Renal cortex interstitium (tissue), 15 donors: Measurements from ENCODE around the gene VPS4A. TPM values are rescaled to one million over a fixed set of nuclear protein-coding genes. Genes with fewer than 3 reads are reported as not detected.
"Not testable (repeated sequence)": the region's sequence is repeated elsewhere in the genome, so short reads cannot be mapped to it uniquely, and the experiment has no call there.

ENCODE experiments used
- DNase-seq, 11 donors: peaks; one replicate each; pipeline ENCODE4 v3.0.0-alpha.2; 2013; ENCODE audit warnings: low read depth in 9 of 11, low spot score in 4 of 11; ENCODE audit errors: extremely low read depth in 1 of 11
- long read RNA-seq, 16 experiments: transcript quantifications; one replicate each; lab custom pipeline, GENCODE V29; 2026
- polyA plus RNA-seq, 3 donors: library from polyadenylated mRNA; unstranded; fragments of 120-200 nt; gene quantifications; one replicate each; pipeline ENCODE4 v1.2.1, GENCODE V29; 2013; ENCODE audit not compliant: insufficient read length in 3 of 3

VPS4A gene
- polyA plus RNA-seq = 10 to 100 TPM; 43.1 to 52.5 (median 47.6) TPM
- long read RNA-seq, donor 1, full-length matches to known transcripts = 16 of 47 reads
- long read RNA-seq, donor 1, partial matches to known transcripts = 31 of 47 reads
- long read RNA-seq, donor 1, other reads (novel, unspliced or antisense) = 0 of 47 reads
- long read RNA-seq, donor 2, full-length matches to known transcripts = 19 of 19 reads
- long read RNA-seq, donor 2, partial matches to known transcripts = 0 of 19 reads
- long read RNA-seq, donor 2, other reads (novel, unspliced or antisense) = 0 of 19 reads
- long read RNA-seq, donor 3, full-length matches to known transcripts = 28 of 119 reads
- long read RNA-seq, donor 3, partial matches to known transcripts = 79 of 119 reads
- long read RNA-seq, donor 3, other reads (novel, unspliced or antisense) = 12 of 119 reads
- long read RNA-seq, donor 4, full-length matches to known transcripts = 17 of 24 reads
- long read RNA-seq, donor 4, partial matches to known transcripts = 7 of 24 reads
- long read RNA-seq, donor 4, other reads (novel, unspliced or antisense) = 0 of 24 reads
- long read RNA-seq, donor 5 = 0 reads
- long read RNA-seq, donor 6, full-length matches to known transcripts = 15 of 74 reads
- long read RNA-seq, donor 6, partial matches to known transcripts = 45 of 74 reads
- long read RNA-seq, donor 6, other reads (novel, unspliced or antisense) = 14 of 74 reads
- long read RNA-seq, donor 7, full-length matches to known transcripts = 21 of 93 reads
- long read RNA-seq, donor 7, partial matches to known transcripts = 65 of 93 reads
- long read RNA-seq, donor 7, other reads (novel, unspliced or antisense) = 7 of 93 reads
- long read RNA-seq, donor 8 = 0 reads
- long read RNA-seq, donor 9, full-length matches to known transcripts = 10 of 65 reads
- long read RNA-seq, donor 9, partial matches to known transcripts = 55 of 65 reads
- long read RNA-seq, donor 9, other reads (novel, unspliced or antisense) = 0 of 65 reads
- long read RNA-seq, donor 10, full-length matches to known transcripts = 18 of 33 reads
- long read RNA-seq, donor 10, partial matches to known transcripts = 15 of 33 reads
- long read RNA-seq, donor 10, other reads (novel, unspliced or antisense) = 0 of 33 reads
- long read RNA-seq, donor 11, full-length matches to known transcripts = 15 of 87 reads
- long read RNA-seq, donor 11, partial matches to known transcripts = 38 of 87 reads
- long read RNA-seq, donor 11, other reads (novel, unspliced or antisense) = 34 of 87 reads
- long read RNA-seq, donor 12, full-length matches to known transcripts = 9 of 33 reads
- long read RNA-seq, donor 12, partial matches to known transcripts = 24 of 33 reads
- long read RNA-seq, donor 12, other reads (novel, unspliced or antisense) = 0 of 33 reads
- long read RNA-seq, donor 13 = 0 reads
- long read RNA-seq, donor 14, full-length matches to known transcripts = 12 of 23 reads
- long read RNA-seq, donor 14, partial matches to known transcripts = 11 of 23 reads
- long read RNA-seq, donor 14, other reads (novel, unspliced or antisense) = 0 of 23 reads
- long read RNA-seq, donor 15, full-length matches to known transcripts = 6 of 22 reads
- long read RNA-seq, donor 15, partial matches to known transcripts = 16 of 22 reads
- long read RNA-seq, donor 15, other reads (novel, unspliced or antisense) = 0 of 22 reads
- long read RNA-seq, donor 16, full-length matches to known transcripts = 47 of 225 reads
- long read RNA-seq, donor 16, partial matches to known transcripts = 171 of 225 reads
- long read RNA-seq, donor 16, other reads (novel, unspliced or antisense) = 7 of 225 reads

GRCh38 chr16:69310653-69311532 lies at the start of gene VPS4A:
TSS of gene VPS4A (plus strand) at chr16:69311350. CDS start at chr16:69311512, 162 bp downstream.
- DNase-seq = peak; percentile 89 to 97 (median 92)

DNA sequence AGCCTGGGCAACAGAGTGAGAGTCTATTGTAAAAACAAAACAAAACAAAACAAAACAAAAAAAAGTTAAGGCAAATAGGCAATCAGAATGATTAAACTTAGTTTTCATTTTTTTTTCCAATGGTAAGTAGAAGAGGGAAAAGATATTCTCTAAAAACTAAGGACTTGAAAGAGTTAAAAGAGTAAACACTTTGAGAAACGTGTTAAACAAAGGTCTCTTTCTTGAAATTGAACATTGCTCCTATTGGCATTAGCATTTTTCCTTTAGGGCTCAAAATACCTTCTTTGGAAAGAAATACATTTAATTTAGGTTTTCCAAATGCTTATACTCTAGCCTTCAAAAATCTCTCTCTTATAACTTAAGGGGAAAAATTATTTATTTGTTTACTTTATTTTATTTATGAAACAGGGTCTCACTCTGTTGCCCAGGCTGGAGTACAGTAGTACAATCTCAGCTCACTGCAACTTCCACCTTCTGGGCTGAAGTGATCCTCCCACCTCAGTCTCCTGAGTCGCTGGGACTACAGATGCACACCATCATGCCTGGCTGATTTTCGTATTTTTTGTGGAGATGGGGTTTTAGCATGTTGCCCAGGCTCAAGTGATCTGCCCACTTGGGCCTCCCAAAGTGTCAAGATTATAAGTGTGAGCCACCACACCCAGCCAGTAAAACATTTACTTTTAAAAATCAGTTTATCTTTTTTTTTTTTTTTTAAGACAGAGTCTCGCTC lies 44.7 kb upstream of the VPS4A start:
- DNase-seq = no peak

GRCh38 chr16:69267633-69268032 lies 43.5 kb upstream of the VPS4A start:
- no peak for DNase-seq

- DNase-seq = no peak
These were observed 40.8 kb upstream of the VPS4A start for GRCh38 chr16:69270395-69270794.

DNA sequence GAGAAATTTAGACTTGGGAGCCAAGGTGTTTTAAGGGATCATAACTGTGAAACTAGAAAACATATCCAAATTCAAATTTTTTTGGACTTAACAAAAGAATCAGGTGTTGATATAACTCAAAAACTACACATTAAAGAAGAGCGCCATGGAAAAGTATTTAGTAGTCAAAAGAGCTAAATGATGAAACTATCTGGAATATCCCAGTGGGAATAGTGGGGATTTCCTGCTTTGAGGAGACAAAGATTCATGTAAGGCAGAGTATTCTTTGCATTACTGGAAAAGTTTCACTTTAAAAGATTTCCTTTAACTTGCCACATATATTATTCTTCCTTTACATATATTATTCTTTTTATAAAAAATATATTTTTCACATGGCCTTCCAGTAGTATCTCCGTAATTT lies 40.3 kb upstream of the VPS4A start:
- DNase-seq = no peak

DNA sequence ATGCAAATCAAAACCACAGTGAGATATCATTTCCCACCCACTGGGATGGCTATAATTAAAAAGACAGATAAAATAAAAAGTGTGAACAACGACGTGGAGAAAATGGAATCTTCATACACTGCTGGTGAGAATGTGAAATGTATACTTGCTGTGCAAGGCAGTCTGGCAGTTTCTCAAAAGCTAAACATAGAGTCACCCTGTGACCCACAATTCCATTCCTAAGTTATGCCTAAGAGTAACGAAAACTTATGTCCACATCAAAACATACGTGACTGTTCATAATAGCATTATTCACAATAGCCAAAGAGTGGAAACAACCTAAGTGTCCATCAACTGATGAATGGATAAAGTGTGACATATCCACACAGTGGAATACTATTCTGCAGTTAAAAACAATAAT lies 38.1 kb upstream of the VPS4A start:
- DNase-seq = no peak

DNA sequence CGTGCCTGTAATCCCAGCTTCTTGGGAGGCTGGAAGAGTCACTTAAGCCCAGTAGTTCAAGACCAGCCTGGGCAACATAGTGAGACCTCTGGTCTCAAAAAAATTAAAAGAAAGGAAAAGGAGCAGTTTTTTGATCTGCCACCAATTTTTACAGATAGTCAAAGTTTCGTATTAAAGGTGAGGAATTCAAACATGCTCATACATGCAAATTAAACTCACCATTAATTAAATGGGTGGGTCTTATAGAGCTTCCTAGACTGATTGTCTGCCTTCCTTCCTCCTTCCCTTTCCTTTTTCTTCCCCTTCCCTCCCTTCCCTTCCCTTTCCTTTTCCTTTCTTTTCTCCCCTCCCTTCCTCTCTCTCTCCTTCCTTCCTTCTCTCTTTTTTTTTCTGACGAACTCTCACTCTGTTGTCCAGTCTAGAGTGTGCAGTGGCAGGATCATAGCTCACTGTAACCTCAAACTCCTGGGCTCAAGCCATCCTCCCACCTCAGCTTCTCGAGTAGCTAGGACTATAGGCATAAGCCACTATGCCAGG lies 36.4 kb upstream of the VPS4A start:
- no peak for DNase-seq

- peak in 4 of 11 donors; percentile 7 to 19 (median 7) for DNase-seq
These were observed 34.7 kb upstream of the VPS4A start for GRCh38 chr16:69276148-69277115.

DNA sequence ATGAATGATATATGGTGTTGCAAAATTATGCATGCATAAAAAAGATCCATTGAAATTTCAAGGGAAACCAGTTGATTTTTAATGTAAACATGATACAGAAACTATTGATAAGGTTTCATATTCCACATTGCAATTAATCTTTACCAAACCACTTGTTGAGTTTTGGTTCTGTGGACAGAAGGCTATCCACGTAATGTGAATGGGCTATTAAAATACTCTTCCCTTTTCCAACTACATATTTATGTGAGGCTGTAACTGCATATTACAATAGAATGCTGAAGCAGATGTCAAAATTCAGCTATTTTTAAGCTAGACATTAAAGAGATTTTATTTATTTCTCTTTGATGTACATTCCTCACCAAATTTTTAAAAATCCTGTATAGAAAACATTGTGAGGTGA lies 33.7 kb upstream of the VPS4A start:
- DNase-seq = no peak

- no peak for DNase-seq
These were observed 27.3 kb upstream of the VPS4A start for GRCh38 chr16:69283851-69284250.

- no peak for DNase-seq
These were observed 25.9 kb upstream of the VPS4A start for GRCh38 chr16:69285240-69285639.

GRCh38 chr16:69286941-69287713 lies 24.0 kb upstream of the VPS4A start:
- DNase-seq = peak in 10 of 11 donors; percentile 45 to 77 (median 58)

DNA sequence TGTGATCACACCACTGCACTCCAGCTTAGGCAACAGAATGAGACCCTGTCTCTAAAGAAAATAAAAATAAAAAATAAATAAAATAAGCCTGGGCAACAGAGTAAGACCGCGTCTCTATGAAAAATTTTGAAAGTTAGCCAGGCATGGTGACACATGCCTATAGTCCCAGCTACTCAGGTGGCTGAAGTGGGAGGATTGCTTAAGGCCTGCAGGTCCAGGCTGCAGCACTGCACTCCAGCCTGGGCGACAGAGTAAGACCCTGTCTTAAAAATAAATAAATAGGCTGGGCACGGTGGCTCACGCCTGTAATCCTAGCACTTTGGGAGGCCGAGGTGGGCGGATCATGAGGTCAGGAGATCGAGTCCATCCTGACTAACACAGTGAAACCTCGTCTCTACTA lies 19.5 kb upstream of the VPS4A start:
- DNase-seq = not testable (repeated sequence)

DNA sequence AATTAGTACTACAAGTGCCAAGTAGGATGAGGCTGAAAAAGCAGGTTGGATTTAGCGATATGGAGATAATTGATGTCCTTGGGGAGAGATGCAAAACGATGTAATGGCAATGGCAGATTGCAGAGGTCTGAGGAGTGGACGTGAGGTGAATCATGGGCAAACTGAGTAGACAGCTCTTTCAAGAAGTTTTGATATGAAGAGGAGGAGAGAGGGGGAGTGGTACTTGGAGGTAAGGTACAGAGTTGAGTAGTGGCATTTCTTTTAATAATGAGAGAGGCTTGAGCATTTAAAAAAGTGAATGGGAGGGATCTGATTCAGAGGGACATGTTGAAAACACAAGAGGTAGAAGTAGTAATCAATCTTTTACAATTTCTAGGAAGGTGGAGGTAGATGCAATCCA lies 17.7 kb upstream of the VPS4A start:
- DNase-seq = no peak
